ENCODE measurements around the gene NOP58.

GRCh38 chr2:202337706-202338346 is 72.3 kb downstream of the NOP58 start:
- TF ChIP-seq POLR2A (IDR thresholded peaks at IDR 0.05): no peak
- TF ChIP-seq CTCF (IDR thresholded peaks at IDR 0.05 in 8 of 11, conservative IDR thresholded peaks at IDR 0.05 in 3 of 11): no peak
- TF ChIP-seq POLR2AphosphoS5 (IDR thresholded peaks at IDR 0.05): no peak

Measured in spleen (tissue), 7 donors.